ENCODE results near the gene DYNLT2. TPM values are rescaled to one million over a fixed set of nuclear protein-coding genes. Genes with fewer than 3 reads are reported as not detected.

The DYNLT2 gene
- total and polyA plus RNA-seq, 2 of the 13 experiments (the other 11 are each of a cell fraction or from before 2014, with no cell fraction given) = 2.1 to 4.3 TPM

- TF ChIP-seq ARID5B (CRISPR knock-in tag; IDR thresholded peaks at IDR 0.05) = 0 out of 2 replicates have a peak, but pooled peaks have one; percentile 30
- no peak for TF ChIP-seq ZBTB49 (CRISPR knock-in tag; IDR thresholded peaks at IDR 0.05; ENCODE audit: borderline replicate concordance)
- no peak for TF ChIP-seq CENPT (CRISPR knock-in tag; IDR thresholded peaks at IDR 0.05; ENCODE audit: low read depth)
- no peak for TF ChIP-seq LBX2 (CRISPR knock-in tag; IDR thresholded peaks at IDR 0.05; ENCODE audit: borderline replicate concordance)
- TF ChIP-seq ZNF816 (CRISPR knock-in tag; IDR thresholded peaks at IDR 0.05; ENCODE audit: borderline replicate concordance) = no peak
- peak; percentile 42 for TF ChIP-seq ZBTB40 (IDR thresholded peaks at IDR 0.05)
- TF ChIP-seq ZBTB40 (CRISPR knock-in tag; IDR thresholded peaks at IDR 0.05) = no peak
- 0 out of 2 replicates have a peak, but pooled peaks have one; percentile 35 for TF ChIP-seq FOXK2 (IDR thresholded peaks at IDR 0.05)
- TF ChIP-seq RFXAP (CRISPR knock-in tag; IDR thresholded peaks at IDR 0.05; ENCODE audit: borderline replicate concordance) = no peak
- 0 out of 2 replicates have a peak, but pooled peaks have one; percentile 34 for TF ChIP-seq KAT7 (CRISPR knock-in tag; IDR thresholded peaks at IDR 0.05; ENCODE audit: borderline replicate concordance)
Observed at GRCh38 chr6:169766921-169767736, 15.8 kb upstream of the DYNLT2 start (continued).

Data from HepG2 (cell line).